ENCODE data around the gene ARHGAP27. TPM values are rescaled to one million over a fixed set of nuclear protein-coding genes. Genes with fewer than 3 reads are reported as not detected.

ARHGAP27 gene
- total RNA-seq, 1 donor from 2014 or later: 71.0 TPM

GRCh38 chr17:45377401-45377800 is 55.3 kb downstream of the ARHGAP27 start:
- H3K4me1 ChIP-seq: peaks cover 19% of the 10 kb centered on the region
- H3K4me3 ChIP-seq: no peak overlapping the region
- no peak for DNase-seq
- no peak for TF ChIP-seq CTCF (IDR thresholded peaks at IDR 0.05)
- H3K9me3 ChIP-seq: no peaks in the 10 kb centered on the region
- no peaks in the 10 kb centered on the region for H3K36me3 ChIP-seq
- ATAC-seq: no peak
- intact Hi-C loops (cut with DNase I): no loop called here
- H3K27ac ChIP-seq: no peak overlapping the region
- no peaks in the 10 kb centered on the region for H3K27me3 ChIP-seq (ENCODE audit: low read depth)

GRCh38 chr17:45376171-45377005 is 56.3 kb downstream of the ARHGAP27 start:
- no peaks in the 10 kb centered on the region for H3K9me3 ChIP-seq

GRCh38 chr17:45374501-45374900 is 58.2 kb downstream of the ARHGAP27 start:
- no peak overlapping the region for H3K27ac ChIP-seq
- H3K27me3 ChIP-seq (ENCODE audit: low read depth): no peaks in the 10 kb centered on the region
- TF ChIP-seq CTCF (IDR thresholded peaks at IDR 0.05): no peak
- H3K36me3 ChIP-seq: no peaks in the 10 kb centered on the region
- DNase-seq: no peak
- intact Hi-C loops (cut with DNase I): no loop called here
- peaks cover 25% of the 10 kb centered on the region for H3K4me1 ChIP-seq
- H3K4me3 ChIP-seq: no peak overlapping the region
- ATAC-seq: no peak
- H3K9me3 ChIP-seq: no peaks in the 10 kb centered on the region

More at GRCh38 chr17:45376171-45377005, 56.3 kb downstream of the ARHGAP27 start:
- ATAC-seq (no peak), DNase-seq (peak; percentile 8)
- TF ChIP-seq CTCF (IDR thresholded peaks at IDR 0.05): no peak
- Histone ChIP-seq H3K27ac (no peak overlapping the region), H3K4me3 (no peak overlapping the region), H3K36me3 (no peaks in the 10 kb centered on the region), H3K4me1 (peaks cover 29% of the 10 kb centered on the region), H3K27me3 (ENCODE audit: low read depth) (no peaks in the 10 kb centered on the region)
- intact Hi-C loops (cut with DNase I): no loop called here

- Histone ChIP-seq H3K27me3 (ENCODE audit: low read depth) (no peaks in the 10 kb centered on the region), H3K4me3 (peak overlapping the region; percentile 35), H3K36me3 (no peaks in the 10 kb centered on the region), H3K9me3 (no peaks in the 10 kb centered on the region), H3K27ac (peak overlapping the region; percentile 76), H3K4me1 (peaks cover 25% of the 10 kb centered on the region)
- ATAC-seq: no peak
- no peak for DNase-seq
- TF ChIP-seq CTCF (IDR thresholded peaks at IDR 0.05): no peak
- intact Hi-C loops (cut with DNase I): no loop called here
These were observed 60.3 kb downstream of the ARHGAP27 start for GRCh38 chr17:45372325-45372869.

GRCh38 chr17:45371414-45372324 is 61.0 kb downstream of the ARHGAP27 start:
- TF ChIP-seq CTCF (IDR thresholded peaks at IDR 0.05): no peak
- H3K27ac ChIP-seq: peak overlapping the region; percentile 76
- H3K4me3 ChIP-seq: peak overlapping the region; percentile 35
- ATAC-seq (peak; percentile 97 to 99), DNase-seq (peak; percentile 89)
- intact Hi-C loops (cut with DNase I): no loop called here
- no peaks in the 10 kb centered on the region for H3K36me3 ChIP-seq
- no peaks in the 10 kb centered on the region for H3K9me3 ChIP-seq
- no peaks in the 10 kb centered on the region for H3K27me3 ChIP-seq (ENCODE audit: low read depth)
- H3K4me1 ChIP-seq: peaks cover 25% of the 10 kb centered on the region

Data from lower lobe of right lung (tissue), 2 donors.